Measurements from ENCODE around the gene TMEM59L.

DNA sequence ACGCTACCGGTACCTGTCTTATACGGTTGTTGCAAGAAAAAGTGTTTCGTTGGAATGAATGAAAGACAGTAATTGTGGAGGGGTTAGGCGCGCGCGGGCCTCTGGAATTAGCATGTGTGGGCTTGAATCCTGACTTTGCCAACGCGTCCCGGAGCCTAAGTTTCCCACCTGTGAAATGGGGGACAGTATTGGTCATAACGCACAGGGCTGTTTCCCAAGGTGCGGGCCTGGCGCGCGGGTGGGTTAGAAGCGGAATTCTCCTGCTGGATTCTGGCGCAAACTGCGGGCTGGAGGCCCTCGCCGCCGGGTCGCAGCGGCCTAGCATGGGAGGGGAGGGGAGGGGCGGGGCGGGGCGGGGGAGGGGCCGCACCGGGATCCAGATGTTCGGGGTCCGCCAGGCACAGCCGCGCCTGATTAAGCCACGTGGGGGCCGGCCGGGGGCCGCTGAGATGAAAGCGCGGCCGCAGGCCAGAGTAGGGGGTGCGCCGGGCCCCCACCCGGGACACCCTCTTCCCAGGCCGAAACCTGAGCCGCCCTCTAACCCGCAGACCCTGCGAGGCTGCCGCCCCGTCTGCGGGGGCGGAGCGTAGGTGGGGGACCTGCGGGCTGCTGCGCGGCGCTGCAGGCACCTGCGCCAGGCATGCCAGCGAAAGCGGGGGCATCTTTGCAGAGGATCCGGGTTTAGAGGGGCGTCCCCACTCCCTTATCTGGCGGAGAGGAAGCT, 1.2 kb upstream of the TMEM59L start:
- TF ChIP-seq TAF1 (IDR thresholded peaks at IDR 0.05; ENCODE audit: low read depth, low read length) (no peak), POLR2AphosphoS5 (IDR thresholded peaks at IDR 0.05; ENCODE audit: low read depth, low read length) (no peak), POLR2A (IDR thresholded peaks at IDR 0.05; ENCODE audit: low read depth, low read length) (no peak)

Data from GM12891 (cell line).